IMR-90 (cell line): ENCODE measurements around the gene SLAMF1.

ENCODE experiments used
- BHLHE40 ChIP-seq: fragments of 150-350 bp; IDR thresholded peaks from 2 replicates; pipeline ENCODE4 v1.6.1; 2016; ENCODE audit warnings: mild to moderate bottlenecking, low read depth, low read length
- CEBPB ChIP-seq: IDR thresholded peaks from 2 replicates; pipeline ENCODE4 v1.6.1; 2012; ENCODE audit warnings: low read depth, low read length, improper control_type of control experiment
- MAZ ChIP-seq: IDR thresholded peaks from 2 replicates; pipeline ENCODE4 v1.6.1; 2012; ENCODE audit warnings: low read depth, mild to moderate bottlenecking, low read length, improper control_type of control experiment, moderate library complexity, borderline replicate concordance
- MXI1 ChIP-seq: IDR thresholded peaks from 2 replicates; pipeline ENCODE4 v1.6.1; 2012; ENCODE audit warnings: low read depth, mild to moderate bottlenecking, low read length, moderate library complexity, borderline replicate concordance
- NFE2L2 ChIP-seq: fragments of 150-350 bp; IDR thresholded peaks from 2 replicates; pipeline ENCODE4 v1.6.1; 2016; ENCODE audit warnings: low read depth, mild to moderate bottlenecking, low read length
- POLR2A ChIP-seq: IDR thresholded peaks from 2 replicates; pipeline ENCODE4 v1.6.1; 2012; ENCODE audit warnings: mild to moderate bottlenecking, low read depth, low read length
- RAD21 ChIP-seq: IDR thresholded peaks from 2 replicates; pipeline ENCODE4 v1.6.1; 2012; ENCODE audit warnings: low read length, improper control_type of control experiment
- RCOR1 ChIP-seq: IDR thresholded peaks from 2 replicates; pipeline ENCODE4 v1.6.1; 2012; ENCODE audit warnings: mild to moderate bottlenecking, low read length, improper control_type of control experiment; ENCODE audit not compliant: insufficient replicate concordance
- RFX5 ChIP-seq: IDR thresholded peaks from 2 replicates; pipeline ENCODE4 v1.8.0; 2012; ENCODE audit warnings: low read depth, mild to moderate bottlenecking, low read length, moderate library complexity
- TF ChIP-seq, protein P1 (sequence below): conservative IDR thresholded peaks from 2 replicates; pipeline ENCODE4 v1.5.1; 2012; ENCODE audit warnings: mild to moderate bottlenecking, low read depth, low read length, improper control_type of control experiment
- TF ChIP-seq, protein P2 (sequence below): fragments of 150-350 bp; IDR thresholded peaks from 2 replicates; pipeline ENCODE4 v1.6.1; 2017; ENCODE audit warnings: mild to moderate bottlenecking, antibody characterized with exemption, low read length, low read depth
- TF ChIP-seq, protein P3 (sequence below): fragments of 150-350 bp; IDR thresholded peaks from 2 replicates; pipeline ENCODE4 v1.6.1; 2016; ENCODE audit warnings: low read depth, mild to moderate bottlenecking, low read length, moderate library complexity, borderline replicate concordance

DNA sequence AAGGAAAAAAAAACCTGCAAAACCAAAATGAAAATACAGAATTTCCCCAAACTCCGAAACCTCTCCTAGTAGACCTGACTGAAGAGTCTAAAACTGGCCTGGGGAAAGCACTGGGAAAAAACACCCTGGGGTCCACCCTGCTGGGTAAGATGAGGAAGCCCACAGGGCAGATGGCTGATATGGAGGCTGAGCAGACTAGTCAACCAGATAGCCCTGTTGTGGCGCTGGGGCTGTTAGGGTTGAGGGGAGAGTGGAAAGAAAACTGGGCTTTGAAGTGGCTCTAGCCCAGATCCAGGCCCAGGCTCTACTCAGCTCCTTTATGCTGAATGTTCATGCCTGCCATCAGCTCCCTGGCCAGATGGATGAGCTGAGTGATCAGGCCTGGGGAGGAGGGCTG lies 6.8 kb upstream of the SLAMF1 start:
- TF ChIP-seq, protein P1, sequence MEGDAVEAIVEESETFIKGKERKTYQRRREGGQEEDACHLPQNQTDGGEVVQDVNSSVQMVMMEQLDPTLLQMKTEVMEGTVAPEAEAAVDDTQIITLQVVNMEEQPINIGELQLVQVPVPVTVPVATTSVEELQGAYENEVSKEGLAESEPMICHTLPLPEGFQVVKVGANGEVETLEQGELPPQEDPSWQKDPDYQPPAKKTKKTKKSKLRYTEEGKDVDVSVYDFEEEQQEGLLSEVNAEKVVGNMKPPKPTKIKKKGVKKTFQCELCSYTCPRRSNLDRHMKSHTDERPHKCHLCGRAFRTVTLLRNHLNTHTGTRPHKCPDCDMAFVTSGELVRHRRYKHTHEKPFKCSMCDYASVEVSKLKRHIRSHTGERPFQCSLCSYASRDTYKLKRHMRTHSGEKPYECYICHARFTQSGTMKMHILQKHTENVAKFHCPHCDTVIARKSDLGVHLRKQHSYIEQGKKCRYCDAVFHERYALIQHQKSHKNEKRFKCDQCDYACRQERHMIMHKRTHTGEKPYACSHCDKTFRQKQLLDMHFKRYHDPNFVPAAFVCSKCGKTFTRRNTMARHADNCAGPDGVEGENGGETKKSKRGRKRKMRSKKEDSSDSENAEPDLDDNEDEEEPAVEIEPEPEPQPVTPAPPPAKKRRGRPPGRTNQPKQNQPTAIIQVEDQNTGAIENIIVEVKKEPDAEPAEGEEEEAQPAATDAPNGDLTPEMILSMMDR: no peak
- TF ChIP-seq BHLHE40 (no peak), MAZ (no peak), POLR2A (no peak), NFE2L2 (no peak), RAD21 (no peak), CEBPB (no peak), MXI1 (no peak), RCOR1 (no peak), RFX5 (no peak)
- TF ChIP-seq, protein P2, sequence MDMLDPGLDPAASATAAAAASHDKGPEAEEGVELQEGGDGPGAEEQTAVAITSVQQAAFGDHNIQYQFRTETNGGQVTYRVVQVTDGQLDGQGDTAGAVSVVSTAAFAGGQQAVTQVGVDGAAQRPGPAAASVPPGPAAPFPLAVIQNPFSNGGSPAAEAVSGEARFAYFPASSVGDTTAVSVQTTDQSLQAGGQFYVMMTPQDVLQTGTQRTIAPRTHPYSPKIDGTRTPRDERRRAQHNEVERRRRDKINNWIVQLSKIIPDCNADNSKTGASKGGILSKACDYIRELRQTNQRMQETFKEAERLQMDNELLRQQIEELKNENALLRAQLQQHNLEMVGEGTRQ: no peak
- TF ChIP-seq, protein P3, sequence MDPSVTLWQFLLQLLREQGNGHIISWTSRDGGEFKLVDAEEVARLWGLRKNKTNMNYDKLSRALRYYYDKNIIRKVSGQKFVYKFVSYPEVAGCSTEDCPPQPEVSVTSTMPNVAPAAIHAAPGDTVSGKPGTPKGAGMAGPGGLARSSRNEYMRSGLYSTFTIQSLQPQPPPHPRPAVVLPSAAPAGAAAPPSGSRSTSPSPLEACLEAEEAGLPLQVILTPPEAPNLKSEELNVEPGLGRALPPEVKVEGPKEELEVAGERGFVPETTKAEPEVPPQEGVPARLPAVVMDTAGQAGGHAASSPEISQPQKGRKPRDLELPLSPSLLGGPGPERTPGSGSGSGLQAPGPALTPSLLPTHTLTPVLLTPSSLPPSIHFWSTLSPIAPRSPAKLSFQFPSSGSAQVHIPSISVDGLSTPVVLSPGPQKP: no peak
